Progenitor cell of endocrine pancreas (in vitro differentiated cells): ENCODE data around the gene TUG1. TPM values are rescaled to one million over a fixed set of nuclear protein-coding genes. Genes with fewer than 3 reads are reported as not detected.

ENCODE experiments used
- DNase-seq: peaks from one replicate; pipeline ENCODE4 v3.0.0; 2021; ENCODE audit warnings: low spot score; ENCODE audit not compliant: unreplicated experiment
- H3K27ac Mint-ChIP-seq: 2 replicates; pipeline ENCODE4 v1.8.0; 2021; ENCODE audit warnings: mild to moderate bottlenecking, moderate library complexity, mixed read lengths
- H3K27me3 Mint-ChIP-seq: 2 replicates; pipeline ENCODE4 v1.8.0; 2021; ENCODE audit warnings: mixed read lengths
- H3K36me3 Mint-ChIP-seq: 2 replicates; pipeline ENCODE4 v1.8.0; 2022; ENCODE audit warnings: mixed read lengths; ENCODE audit not compliant: insufficient read depth
- H3K4me1 Mint-ChIP-seq: 2 replicates; pipeline ENCODE4 v1.8.0; 2021; ENCODE audit warnings: low read depth, mixed read lengths
- H3K4me3 Mint-ChIP-seq: 2 replicates; pipeline ENCODE4 v1.8.0; 2021; ENCODE audit warnings: low read depth, mild to moderate bottlenecking, moderate library complexity, mixed read lengths
- H3K9me3 Mint-ChIP-seq: 2 replicates; pipeline ENCODE4 v1.8.0; 2021; ENCODE audit warnings: low read depth, mixed read lengths
- CTCF ChIP-seq: fragments of 200-600 bp; sonication (generic); IDR thresholded peaks from one replicate; pipeline ENCODE4 v1.5.0; 2021; ENCODE audit warnings: antibody characterized with exemption, mild to moderate bottlenecking; ENCODE audit not compliant: unreplicated experiment
- total RNA-seq: library from RNA; stranded (reverse); gene quantifications from 2 replicates; pipeline ENCODE4 v1.2.1, GENCODE V29; 2021

TUG1 gene
- total RNA-seq, 1 donor from 2014 or later, result 142 TPM

- DNase-seq, result no peak
- H3K4me3 Mint-ChIP-seq, result no peak overlapping the region
- H3K4me1 Mint-ChIP-seq, result no peaks in the 10 kb centered on the region
- peak overlapping the region; percentile 60 for H3K27ac Mint-ChIP-seq
- peaks cover 33% of the 10 kb centered on the region for H3K36me3 Mint-ChIP-seq
- no peaks in the 10 kb centered on the region for H3K9me3 Mint-ChIP-seq
- H3K27me3 Mint-ChIP-seq, result no peaks in the 10 kb centered on the region
- TF ChIP-seq CTCF, result no peak
Measured at GRCh38 chr22:30940685-30941362, 28.2 kb upstream of the TUG1 start.

DNA sequence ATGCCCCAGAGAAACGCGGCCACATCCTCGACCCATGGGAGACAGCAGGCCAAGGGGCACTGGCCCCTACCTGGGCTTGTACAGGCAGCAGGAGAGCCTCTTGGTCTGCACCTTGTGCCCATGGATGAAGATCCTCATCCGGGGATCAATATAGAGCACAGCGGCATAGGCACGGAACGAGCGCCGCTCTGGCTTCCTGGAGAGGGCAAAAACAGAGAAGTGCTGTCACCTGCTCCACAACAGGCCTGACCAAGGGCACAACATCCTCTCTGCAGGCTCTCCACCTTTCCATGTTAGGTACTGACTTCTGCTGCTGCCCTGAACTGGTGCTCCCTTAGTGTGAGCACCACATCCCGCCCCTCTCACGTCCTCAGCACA is 27.7 kb upstream of the TUG1 start:
- no peaks in the 10 kb centered on the region for H3K27me3 Mint-ChIP-seq
- H3K4me3 Mint-ChIP-seq, result no peak overlapping the region
- no peak for DNase-seq
- H3K9me3 Mint-ChIP-seq, result no peaks in the 10 kb centered on the region
- H3K27ac Mint-ChIP-seq, result no peak overlapping the region
- no peak for TF ChIP-seq CTCF
- no peaks in the 10 kb centered on the region for H3K4me1 Mint-ChIP-seq
- H3K36me3 Mint-ChIP-seq, result peaks cover 35% of the 10 kb centered on the region

- H3K27me3 Mint-ChIP-seq, result no peaks in the 10 kb centered on the region
Measured at GRCh38 chr22:30943368-30943767, 25.7 kb upstream of the TUG1 start.

GRCh38 chr22:30944986-30945385 is 24.1 kb upstream of the TUG1 start:
- Mint-ChIP-seq H3K27ac (no peak overlapping the region), H3K36me3 (peaks cover 36% of the 10 kb centered on the region), H3K4me3 (no peak overlapping the region), H3K9me3 (no peaks in the 10 kb centered on the region), H3K27me3 (no peaks in the 10 kb centered on the region), H3K4me1 (no peaks in the 10 kb centered on the region)
- no peak for DNase-seq
- TF ChIP-seq CTCF, result no peak

More at GRCh38 chr22:30943368-30943767, 25.7 kb upstream of the TUG1 start:
- no peak for DNase-seq
- Mint-ChIP-seq H3K4me1 (no peaks in the 10 kb centered on the region), H3K36me3 (peaks cover 35% of the 10 kb centered on the region), H3K9me3 (no peaks in the 10 kb centered on the region), H3K27ac (no peak overlapping the region), H3K4me3 (no peak overlapping the region)
- TF ChIP-seq CTCF, result no peak

DNA sequence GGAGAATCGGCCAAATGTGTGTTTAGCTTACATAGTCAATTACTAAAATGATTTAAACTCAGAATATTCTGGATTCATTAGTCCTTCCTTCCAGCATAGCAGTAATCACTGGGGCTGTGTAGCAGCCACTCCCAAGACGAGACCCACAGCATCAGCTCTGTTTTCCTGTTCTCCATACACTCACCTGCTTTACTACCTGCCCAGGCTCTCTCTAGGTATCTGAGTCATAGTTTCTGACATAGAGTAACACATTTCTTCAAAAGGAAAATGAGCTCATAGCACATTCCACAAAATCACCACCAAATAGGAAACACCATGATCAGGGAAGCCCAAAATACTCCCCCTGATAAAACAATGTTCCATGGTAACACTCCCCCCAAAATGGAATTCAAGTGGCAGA is 23.4 kb upstream of the TUG1 start:
- Mint-ChIP-seq H3K36me3 (peaks cover 39% of the 10 kb centered on the region), H3K4me3 (no peak overlapping the region), H3K4me1 (no peaks in the 10 kb centered on the region), H3K27me3 (no peaks in the 10 kb centered on the region), H3K9me3 (no peaks in the 10 kb centered on the region), H3K27ac (no peak overlapping the region)
- DNase-seq, result no peak
- no peak for TF ChIP-seq CTCF
